ENCODE data around the gene RAD18.

RAD18 gene

GRCh38 chr3:8964436-8965370, 1.4 kb upstream of the RAD18 start:
- DNase-seq (ENCODE audit: low spot score): no peak

- no peak for DNase-seq (ENCODE audit: low spot score)
These were observed 928 bp downstream of the RAD18 start for GRCh38 chr3:8962226-8962861.

GRCh38 chr3:8959668-8960067, 3.6 kb downstream of the RAD18 start:
- no peak for DNase-seq (ENCODE audit: low spot score)

- DNase-seq (ENCODE audit: low spot score): no peak
These were observed 8.1 kb downstream of the RAD18 start for GRCh38 chr3:8954938-8955763.

- DNase-seq (ENCODE audit: low spot score): no peak
These were observed 10.0 kb downstream of the RAD18 start for GRCh38 chr3:8953313-8953712.

- no peak for DNase-seq (ENCODE audit: low spot score)
These were observed 11.1 kb downstream of the RAD18 start for GRCh38 chr3:8952130-8952529.

- no peak for DNase-seq (ENCODE audit: low spot score)
These were observed 17.2 kb downstream of the RAD18 start for GRCh38 chr3:8945890-8946600.

GRCh38 chr3:8942746-8943488, 20.4 kb downstream of the RAD18 start:
- DNase-seq (ENCODE audit: low spot score): no peak

GRCh38 chr3:8942115-8942514, 21.2 kb downstream of the RAD18 start:
- no peak for DNase-seq (ENCODE audit: low spot score)

GRCh38 chr3:8938021-8938420, 25.3 kb downstream of the RAD18 start:
- DNase-seq (ENCODE audit: low spot score): no peak

GRCh38 chr3:8937064-8938020, 25.9 kb downstream of the RAD18 start:
- DNase-seq (ENCODE audit: low spot score): no peak

- DNase-seq (ENCODE audit: low spot score): no peak
These were observed 30.8 kb downstream of the RAD18 start for GRCh38 chr3:8932507-8932906.

GRCh38 chr3:8931342-8931741, 31.9 kb downstream of the RAD18 start:
- DNase-seq (ENCODE audit: low spot score): no peak

GRCh38 chr3:8929860-8930259, 33.4 kb downstream of the RAD18 start:
- no peak for DNase-seq (ENCODE audit: low spot score)

- DNase-seq (ENCODE audit: low spot score): no peak
These were observed 48.8 kb downstream of the RAD18 start for GRCh38 chr3:8914491-8914890.

- no peak for DNase-seq (ENCODE audit: low spot score)
These were observed 51.5 kb downstream of the RAD18 start for GRCh38 chr3:8911781-8912180.

GRCh38 chr3:8909160-8909559, 54.1 kb downstream of the RAD18 start:
- DNase-seq (ENCODE audit: low spot score): no peak

GRCh38 chr3:8903191-8903590, 60.1 kb downstream of the RAD18 start:
- no peak for DNase-seq (ENCODE audit: low spot score)

- no peak for DNase-seq (ENCODE audit: low spot score)
These were observed 62.4 kb downstream of the RAD18 start for GRCh38 chr3:8900869-8901268.

GRCh38 chr3:8899876-8900460, 63.3 kb downstream of the RAD18 start:
- DNase-seq (ENCODE audit: low spot score): no peak

All from CD4-positive, alpha-beta T cell treated with Interleukin-15 for 4 hours (primary cell).